Activated naive CD4-positive, alpha-beta T cell (primary cell): ENCODE measurements around the gene MAGED1.
"Not testable (repeated sequence)": the region's sequence is repeated elsewhere in the genome, so short reads cannot be mapped to it uniquely, and the experiment has no call there.

ENCODE experiments used
- DNase-seq, 4 experiments: peaks; one replicate each; lab custom pipeline; 2025; lab: John Stamatoyannopoulos, UW

Gene MAGED1

GRCh38 chrX:51896626-51897025 lies 3.2 kb downstream of the MAGED1 start:
- no peak for DNase-seq

GRCh38 chrX:51899741-51900140 lies 6.3 kb downstream of the MAGED1 start:
- no peak for DNase-seq

GRCh38 chrX:51902510-51903050 lies 9.2 kb downstream of the MAGED1 start:
- DNase-seq, result no peak

GRCh38 chrX:51905152-51905551 lies 11.7 kb downstream of the MAGED1 start:
- not testable (repeated sequence) for DNase-seq

- DNase-seq, result no peak
Measured at GRCh38 chrX:51905711-51906110, 12.3 kb downstream of the MAGED1 start.

- DNase-seq, result no peak
Measured at GRCh38 chrX:51917604-51918003, 24.2 kb downstream of the MAGED1 start.

GRCh38 chrX:51922561-51922960 lies 29.1 kb downstream of the MAGED1 start:
- no peak for DNase-seq

GRCh38 chrX:51931566-51932150 lies 38.2 kb downstream of the MAGED1 start:
- no peak for DNase-seq
